ENCODE data around the gene SH3BGRL3. TPM values are rescaled to one million over a fixed set of nuclear protein-coding genes. Genes with fewer than 3 reads are reported as not detected.
A peak's percentile ranks its signal among the peaks of the same experiment; 100 is the strongest.

Gene SH3BGRL3
- total RNA-seq, 1 donor from 2014 or later = 324 TPM

DNA sequence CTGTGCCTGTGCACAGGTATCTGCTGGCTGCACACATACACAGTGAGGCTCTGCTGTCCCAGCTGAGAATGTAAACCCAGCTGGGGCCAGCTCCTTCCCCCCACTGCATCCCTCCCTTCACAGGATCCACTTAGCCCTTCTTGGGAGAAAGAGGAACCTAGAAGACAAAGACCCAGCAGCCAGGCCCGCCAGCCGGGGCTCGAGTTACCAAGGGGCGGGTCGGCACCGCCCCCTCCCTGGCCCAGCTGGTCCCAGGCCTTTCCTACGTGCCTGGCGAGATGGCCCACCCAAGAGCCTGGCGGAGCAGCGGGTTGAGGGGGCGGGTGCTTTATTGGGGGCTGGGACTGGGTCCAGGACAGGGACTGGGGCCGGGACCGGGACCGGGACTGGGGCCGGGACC, 2.1 kb downstream of the SH3BGRL3 start:
- Mint-ChIP-seq H3K4me1 (ENCODE audit: low read depth, unreplicated experiment) (peaks cover 53% of the 10 kb centered on the region), H3K9me3 (ENCODE audit: unreplicated experiment) (no peaks in the 10 kb centered on the region), H3K4me3 (ENCODE audit: unreplicated experiment) (peak overlapping the region; percentile 89), H3K27ac (ENCODE audit: unreplicated experiment) (no peak overlapping the region), H3K36me3 (ENCODE audit: low read depth, unreplicated experiment) (peaks cover 11% of the 10 kb centered on the region), H3K27me3 (ENCODE audit: low read depth, unreplicated experiment) (no peaks in the 10 kb centered on the region)
- Histone ChIP-seq H3K27me3 (ENCODE audit: insufficient read depth, low read length) (no peaks in the 10 kb centered on the region), H4K20me1 (ENCODE audit: insufficient read depth, low read length) (peaks cover 46% of the 10 kb centered on the region), H3K9ac (ENCODE audit: low read length) (peak overlapping the region; percentile 85), H3K36me3 (ENCODE audit: insufficient read depth, low read length) (peaks cover 13% of the 10 kb centered on the region), H3K9me3 (ENCODE audit: insufficient read depth, low read depth, low read length) (no peaks in the 10 kb centered on the region), H3K4me1 (ENCODE audit: insufficient read depth, low read length) (peaks cover 71% of the 10 kb centered on the region), H3K79me2 (ENCODE audit: insufficient read depth, low read length) (peaks cover 48% of the 10 kb centered on the region), H3K4me3 (ENCODE audit: insufficient read depth, low read depth, low read length) (peak overlapping the region; percentile 73), H3K4me2 (ENCODE audit: low read length) (peak overlapping the region; percentile 97), H3K27ac (ENCODE audit: low read depth, low read length) (peak overlapping the region; percentile 86), H2AFZ (ENCODE audit: low read depth, low read length) (no peak overlapping the region)
- no peak for DNase-seq (ENCODE audit: low read depth)
- TF ChIP-seq, protein P1, sequence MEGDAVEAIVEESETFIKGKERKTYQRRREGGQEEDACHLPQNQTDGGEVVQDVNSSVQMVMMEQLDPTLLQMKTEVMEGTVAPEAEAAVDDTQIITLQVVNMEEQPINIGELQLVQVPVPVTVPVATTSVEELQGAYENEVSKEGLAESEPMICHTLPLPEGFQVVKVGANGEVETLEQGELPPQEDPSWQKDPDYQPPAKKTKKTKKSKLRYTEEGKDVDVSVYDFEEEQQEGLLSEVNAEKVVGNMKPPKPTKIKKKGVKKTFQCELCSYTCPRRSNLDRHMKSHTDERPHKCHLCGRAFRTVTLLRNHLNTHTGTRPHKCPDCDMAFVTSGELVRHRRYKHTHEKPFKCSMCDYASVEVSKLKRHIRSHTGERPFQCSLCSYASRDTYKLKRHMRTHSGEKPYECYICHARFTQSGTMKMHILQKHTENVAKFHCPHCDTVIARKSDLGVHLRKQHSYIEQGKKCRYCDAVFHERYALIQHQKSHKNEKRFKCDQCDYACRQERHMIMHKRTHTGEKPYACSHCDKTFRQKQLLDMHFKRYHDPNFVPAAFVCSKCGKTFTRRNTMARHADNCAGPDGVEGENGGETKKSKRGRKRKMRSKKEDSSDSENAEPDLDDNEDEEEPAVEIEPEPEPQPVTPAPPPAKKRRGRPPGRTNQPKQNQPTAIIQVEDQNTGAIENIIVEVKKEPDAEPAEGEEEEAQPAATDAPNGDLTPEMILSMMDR (IDR thresholded peaks at IDR 0.05; ENCODE audit: insufficient read depth, low read depth, low read length) = no peak
- no peak for TF ChIP-seq EZH2 (IDR thresholded peaks at IDR 0.05; ENCODE audit: insufficient read depth, low read length)
- FAIRE-seq = no peak

DNA sequence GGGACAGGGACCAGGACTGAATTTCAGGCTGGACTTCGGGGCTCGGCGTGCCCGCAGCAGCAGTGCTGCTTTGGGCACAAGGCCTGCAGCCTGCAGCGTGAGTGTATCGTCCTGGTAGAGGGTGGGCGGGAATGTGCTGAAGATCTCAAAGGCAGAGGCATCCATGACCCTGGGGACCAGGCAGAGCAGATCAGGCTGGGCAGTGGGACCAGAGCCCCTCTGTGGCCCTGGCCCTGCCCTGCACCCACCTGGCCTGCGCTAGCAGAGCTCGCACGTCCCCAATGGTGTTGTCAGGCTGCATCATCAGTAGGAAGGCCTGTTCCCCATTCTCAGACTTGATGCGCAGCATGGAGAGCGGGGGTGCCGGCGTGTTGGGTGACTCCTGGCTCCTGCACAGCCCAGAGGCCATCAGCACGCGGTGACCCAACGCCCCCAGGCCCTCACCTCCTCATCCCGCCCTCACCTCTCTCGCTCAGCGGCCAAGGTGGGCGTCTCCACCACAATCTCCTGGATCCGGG, 2.6 kb downstream of the SH3BGRL3 start:
- peaks cover 48% of the 10 kb centered on the region for H3K79me2 ChIP-seq (ENCODE audit: insufficient read depth, low read length)
- Mint-ChIP-seq H3K27ac (ENCODE audit: unreplicated experiment) (peak overlapping the region; percentile 41), H3K4me3 (ENCODE audit: unreplicated experiment) (peak overlapping the region; percentile 40), H3K27me3 (ENCODE audit: low read depth, unreplicated experiment) (no peaks in the 10 kb centered on the region), H3K9me3 (ENCODE audit: unreplicated experiment) (no peaks in the 10 kb centered on the region), H3K36me3 (ENCODE audit: low read depth, unreplicated experiment) (peaks cover 11% of the 10 kb centered on the region), H3K4me1 (ENCODE audit: low read depth, unreplicated experiment) (peaks cover 50% of the 10 kb centered on the region)
- FAIRE-seq (no peak), DNase-seq (ENCODE audit: low read depth) (no peak)
- no peaks in the 10 kb centered on the region for H3K9me3 ChIP-seq (ENCODE audit: insufficient read depth, low read depth, low read length)
- H3K36me3 ChIP-seq (ENCODE audit: insufficient read depth, low read length) = peaks cover 8% of the 10 kb centered on the region
- TF ChIP-seq, protein P1 (IDR thresholded peaks at IDR 0.05; ENCODE audit: insufficient read depth, low read depth, low read length) = no peak
- no peak for TF ChIP-seq EZH2 (IDR thresholded peaks at IDR 0.05; ENCODE audit: insufficient read depth, low read length)
- H3K27ac ChIP-seq (ENCODE audit: low read depth, low read length) = no peak overlapping the region
- peaks cover 46% of the 10 kb centered on the region for H4K20me1 ChIP-seq (ENCODE audit: insufficient read depth, low read length)
- H3K4me3 ChIP-seq (ENCODE audit: insufficient read depth, low read depth, low read length) = peak overlapping the region; percentile 21
- H3K4me2 ChIP-seq (ENCODE audit: low read length) = peak overlapping the region; percentile 97
- peaks cover 66% of the 10 kb centered on the region for H3K4me1 ChIP-seq (ENCODE audit: insufficient read depth, low read length)
- H2AFZ ChIP-seq (ENCODE audit: low read depth, low read length) = no peak overlapping the region
- H3K27me3 ChIP-seq (ENCODE audit: insufficient read depth, low read length) = no peaks in the 10 kb centered on the region
- peak overlapping the region; percentile 85 for H3K9ac ChIP-seq (ENCODE audit: low read length)

DNA sequence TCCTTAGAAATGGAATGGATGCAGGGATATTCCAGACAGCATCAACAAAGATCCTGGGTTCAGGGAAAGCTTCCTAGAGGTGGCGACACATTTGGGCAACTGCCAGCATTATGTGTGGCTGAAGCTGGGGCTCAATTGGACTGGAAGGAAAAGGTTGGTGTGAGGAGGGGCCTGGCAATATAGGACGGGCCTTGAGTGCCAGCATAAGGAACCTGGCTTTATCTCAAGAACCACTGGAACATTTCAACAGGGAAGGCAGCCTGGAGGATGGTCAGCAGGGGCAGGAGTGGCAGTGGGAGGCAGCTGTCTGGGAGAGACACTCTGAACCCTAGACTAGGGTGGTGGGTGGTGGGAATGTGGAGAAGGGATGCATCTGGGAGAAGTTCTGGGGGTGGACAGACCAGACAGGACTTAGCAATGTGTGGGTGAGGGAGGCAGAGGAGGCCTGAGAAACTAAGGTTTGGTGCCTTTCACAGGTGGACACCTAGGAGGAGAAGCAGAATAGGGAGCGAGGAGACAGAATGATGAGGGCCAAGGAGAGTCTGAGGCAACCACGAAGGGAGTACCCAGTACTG, 3.5 kb downstream of the SH3BGRL3 start:
- no peak for TF ChIP-seq EZH2 (IDR thresholded peaks at IDR 0.05; ENCODE audit: insufficient read depth, low read length)
- TF ChIP-seq, protein P1 (IDR thresholded peaks at IDR 0.05; ENCODE audit: insufficient read depth, low read depth, low read length) = no peak
- Mint-ChIP-seq H3K4me1 (ENCODE audit: low read depth, unreplicated experiment) (peaks cover 49% of the 10 kb centered on the region), H3K9me3 (ENCODE audit: unreplicated experiment) (no peaks in the 10 kb centered on the region), H3K36me3 (ENCODE audit: low read depth, unreplicated experiment) (peaks cover 11% of the 10 kb centered on the region), H3K4me3 (ENCODE audit: unreplicated experiment) (peak overlapping the region; percentile 21), H3K27ac (ENCODE audit: unreplicated experiment) (peak overlapping the region; percentile 48), H3K27me3 (ENCODE audit: low read depth, unreplicated experiment) (no peaks in the 10 kb centered on the region)
- Histone ChIP-seq H3K4me2 (ENCODE audit: low read length) (peak overlapping the region; percentile 97), H3K4me1 (ENCODE audit: insufficient read depth, low read length) (peaks cover 57% of the 10 kb centered on the region), H4K20me1 (ENCODE audit: insufficient read depth, low read length) (peaks cover 46% of the 10 kb centered on the region), H2AFZ (ENCODE audit: low read depth, low read length) (no peak overlapping the region), H3K9ac (ENCODE audit: low read length) (peak overlapping the region; percentile 36), H3K27me3 (ENCODE audit: insufficient read depth, low read length) (no peaks in the 10 kb centered on the region), H3K9me3 (ENCODE audit: insufficient read depth, low read depth, low read length) (no peaks in the 10 kb centered on the region), H3K27ac (ENCODE audit: low read depth, low read length) (peak overlapping the region; percentile 74), H3K79me2 (ENCODE audit: insufficient read depth, low read length) (peaks cover 48% of the 10 kb centered on the region), H3K4me3 (ENCODE audit: insufficient read depth, low read depth, low read length) (no peak overlapping the region), H3K36me3 (ENCODE audit: insufficient read depth, low read length) (peaks cover 5% of the 10 kb centered on the region)
- FAIRE-seq (no peak), DNase-seq (ENCODE audit: low read depth) (no peak)

Measured in astrocyte (in vitro differentiated cells and primary cell).